Measurements from ENCODE around the gene SLN. TPM values are rescaled to one million over a fixed set of nuclear protein-coding genes. Genes with fewer than 3 reads are reported as not detected.

The SLN gene
- total and polyA plus RNA-seq, 2 donors (not counting 3 experiments of a cell fraction or from before 2014, with no cell fraction given) = 0.25 TPM; not detected in 1

DNA sequence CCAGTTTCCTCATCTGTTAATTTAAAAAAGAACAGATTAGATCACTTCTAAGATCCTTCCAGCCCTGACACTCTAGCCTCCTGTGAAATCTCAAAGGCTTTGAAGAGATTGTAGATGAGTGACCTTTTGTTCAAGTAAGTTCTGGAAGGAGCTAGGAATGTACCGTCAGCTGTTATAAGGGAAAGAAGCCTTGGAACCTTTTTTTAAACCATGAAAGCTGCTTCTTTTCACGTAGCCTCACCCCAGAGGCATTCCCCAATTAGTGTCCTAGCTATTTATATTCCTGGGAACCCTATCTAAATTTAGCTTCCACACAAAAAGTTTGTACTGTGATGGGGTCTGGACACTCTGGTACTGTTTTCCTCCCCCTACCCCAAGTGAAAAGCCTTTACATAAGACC, 35.8 kb upstream of the SLN start:
- no peak for TF ChIP-seq JUN (IDR thresholded peaks at IDR 0.05; ENCODE audit: borderline replicate concordance, insufficient read depth, insufficient read length, low read depth)
- TF ChIP-seq GATA2 (IDR thresholded peaks at IDR 0.05; ENCODE audit: insufficient read depth, insufficient read length, low read depth, low read length) = no peak
- TF ChIP-seq FOS (IDR thresholded peaks at IDR 0.05; ENCODE audit: borderline replicate concordance, insufficient read depth, low read length) = no peak
- TF ChIP-seq EZH2 (IDR thresholded peaks at IDR 0.05; ENCODE audit: borderline replicate concordance, low read depth, low read length, severe bottlenecking) = no peak
- TF ChIP-seq MYC (IDR thresholded peaks at IDR 0.05; ENCODE audit: low read depth, low read length) = no peak
- TF ChIP-seq, protein P1, sequence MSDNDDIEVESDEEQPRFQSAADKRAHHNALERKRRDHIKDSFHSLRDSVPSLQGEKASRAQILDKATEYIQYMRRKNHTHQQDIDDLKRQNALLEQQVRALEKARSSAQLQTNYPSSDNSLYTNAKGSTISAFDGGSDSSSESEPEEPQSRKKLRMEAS (IDR thresholded peaks at IDR 0.05; ENCODE audit: insufficient read depth, insufficient read length) = no peak
- no peak for TF ChIP-seq POLR2A (IDR thresholded peaks at IDR 0.05; ENCODE audit: low read depth, low read length)
- TF ChIP-seq POLR2AphosphoS5 (IDR thresholded peaks at IDR 0.05; ENCODE audit: insufficient read depth, low read depth, low read length) = no peak
- TF ChIP-seq, protein P2, sequence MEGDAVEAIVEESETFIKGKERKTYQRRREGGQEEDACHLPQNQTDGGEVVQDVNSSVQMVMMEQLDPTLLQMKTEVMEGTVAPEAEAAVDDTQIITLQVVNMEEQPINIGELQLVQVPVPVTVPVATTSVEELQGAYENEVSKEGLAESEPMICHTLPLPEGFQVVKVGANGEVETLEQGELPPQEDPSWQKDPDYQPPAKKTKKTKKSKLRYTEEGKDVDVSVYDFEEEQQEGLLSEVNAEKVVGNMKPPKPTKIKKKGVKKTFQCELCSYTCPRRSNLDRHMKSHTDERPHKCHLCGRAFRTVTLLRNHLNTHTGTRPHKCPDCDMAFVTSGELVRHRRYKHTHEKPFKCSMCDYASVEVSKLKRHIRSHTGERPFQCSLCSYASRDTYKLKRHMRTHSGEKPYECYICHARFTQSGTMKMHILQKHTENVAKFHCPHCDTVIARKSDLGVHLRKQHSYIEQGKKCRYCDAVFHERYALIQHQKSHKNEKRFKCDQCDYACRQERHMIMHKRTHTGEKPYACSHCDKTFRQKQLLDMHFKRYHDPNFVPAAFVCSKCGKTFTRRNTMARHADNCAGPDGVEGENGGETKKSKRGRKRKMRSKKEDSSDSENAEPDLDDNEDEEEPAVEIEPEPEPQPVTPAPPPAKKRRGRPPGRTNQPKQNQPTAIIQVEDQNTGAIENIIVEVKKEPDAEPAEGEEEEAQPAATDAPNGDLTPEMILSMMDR (IDR thresholded peaks at IDR 0.05; ENCODE audit: extremely low read depth in 1 of 2, insufficient read depth in 1 of 2, low read depth in 1 of 2, low read length in 2 of 2) = no peak
- Histone ChIP-seq H3K36me3 (ENCODE audit: control insufficient read depth in 2 of 2, extremely low read depth in 1 of 2, insufficient read depth in 2 of 2, low read length in 2 of 2) (no peaks in the 10 kb centered on the region), H3K79me2 (ENCODE audit: control insufficient read depth, insufficient read depth, low read length) (no peaks in the 10 kb centered on the region), H3K9me3 (replicated peaks; ENCODE audit: control insufficient read depth, insufficient read depth, low read length) (no peaks in the 10 kb centered on the region), H3K27me3 (ENCODE audit: control insufficient read depth in 2 of 2, insufficient read depth in 2 of 2, low read length in 2 of 2) (peaks cover 9 to 27% of the 10 kb centered on the region in 2 experiments), H3K4me1 (ENCODE audit: control insufficient read depth, extremely low read depth, insufficient read depth, low read length) (no peaks in the 10 kb centered on the region), H3K27ac (ENCODE audit: insufficient read depth, low read depth, low read length) (no peak overlapping the region), H3K4me3 (replicated peaks in 1 of 3; ENCODE audit: insufficient read depth in 1 of 3, low read depth in 1 of 3, low read length in 3 of 3) (no peak overlapping the region), H3K9ac (replicated peaks; ENCODE audit: extremely low read depth, insufficient read depth, low read length) (no peak overlapping the region), H3K4me2 (ENCODE audit: insufficient read depth, low read length) (no peak overlapping the region), H4K20me1 (replicated peaks; ENCODE audit: control insufficient read depth, extremely low read depth, insufficient read depth, low read length) (no peaks in the 10 kb centered on the region), H3K9me1 (replicated peaks; ENCODE audit: control insufficient read depth, extremely low read depth, insufficient read depth, low read length) (no peaks in the 10 kb centered on the region), H2AFZ (ENCODE audit: low read depth, low read length) (no peak overlapping the region)
- FAIRE-seq (no peak), DNase-seq (ENCODE audit: low read depth, low spot score) (no peak)
- dilution Hi-C loops (cut with MboI; ENCODE audit: extremely low pct_ligation_motif_present, low sequenced_read_pairs) (no loop called here), intact Hi-C loops (cut with micrococcal nuclease) (no loop called here)
- ChIA-PET CTCF (interaction anchor here (0.9 to 1.4 kb wide), 3 partner anchors 10 to 23 kb away, joined by 3 to 8 read pairs (median 4); no protein-coding TSS in a partner anchor), POLR2A (no interaction called here)
- no TSS peak for BruUV-seq (replicated peaks)

Data from endothelial cell of umbilical vein (primary cell).